Measurements from ENCODE around the gene GRM5.
"Not testable (repeated sequence)": the region's sequence is repeated elsewhere in the genome, so short reads cannot be mapped to it uniquely, and the experiment has no call there.

The GRM5 gene

GRCh38 chr11:88508759-88509581 lies 556.8 kb downstream of the GRM5 start:
- DNase-seq (ENCODE audit: low spot score) (no peak), FAIRE-seq (no peak)

GRCh38 chr11:88508418-88508758 lies 557.4 kb downstream of the GRM5 start:
- FAIRE-seq (no peak), DNase-seq (ENCODE audit: low spot score) (no peak)

- DNase-seq (ENCODE audit: low spot score), result no peak
- no peak for FAIRE-seq
Measured at GRCh38 chr11:88507771-88508417, 557.9 kb downstream of the GRM5 start.

- DNase-seq (ENCODE audit: low spot score) (no peak), FAIRE-seq (no peak)
Measured at GRCh38 chr11:88501541-88501940, 564.2 kb downstream of the GRM5 start.

GRCh38 chr11:88495836-88496235 lies 569.9 kb downstream of the GRM5 start:
- no peak for DNase-seq (ENCODE audit: low spot score)
- FAIRE-seq, result no peak

GRCh38 chr11:88494848-88495247 lies 570.9 kb downstream of the GRM5 start:
- no peak for DNase-seq (ENCODE audit: low spot score)
- FAIRE-seq, result no peak

GRCh38 chr11:88491674-88492073 lies 574.1 kb downstream of the GRM5 start:
- DNase-seq (ENCODE audit: low spot score) (no peak), FAIRE-seq (no peak)

GRCh38 chr11:88489030-88489429 lies 576.8 kb downstream of the GRM5 start:
- DNase-seq (ENCODE audit: low spot score) (no peak), FAIRE-seq (no peak)

GRCh38 chr11:88487646-88488045 lies 578.1 kb downstream of the GRM5 start:
- no peak for FAIRE-seq
- DNase-seq (ENCODE audit: low spot score), result no peak

GRCh38 chr11:88484873-88485621 lies 580.7 kb downstream of the GRM5 start:
- DNase-seq (ENCODE audit: low spot score), result peak; percentile 46
- no peak for FAIRE-seq

- DNase-seq (ENCODE audit: low spot score) (no peak), FAIRE-seq (no peak)
Measured at GRCh38 chr11:88482871-88483301, 582.9 kb downstream of the GRM5 start.

GRCh38 chr11:88480223-88480622 lies 585.6 kb downstream of the GRM5 start:
- FAIRE-seq, result peak; percentile 82
- peak; percentile 60 for DNase-seq (ENCODE audit: low spot score)

GRCh38 chr11:88478136-88478815 lies 587.5 kb downstream of the GRM5 start:
- no peak for FAIRE-seq

GRCh38 chr11:88475991-88476418 lies 589.8 kb downstream of the GRM5 start:
- DNase-seq (ENCODE audit: low spot score) (no peak), FAIRE-seq (no peak)

More at GRCh38 chr11:88478136-88478815, 587.5 kb downstream of the GRM5 start:
- DNase-seq (ENCODE audit: low spot score), result no peak

- FAIRE-seq (no peak), DNase-seq (ENCODE audit: low spot score) (no peak)
Measured at GRCh38 chr11:88474655-88475054, 591.1 kb downstream of the GRM5 start.

- FAIRE-seq, result no peak
- DNase-seq (ENCODE audit: low spot score), result no peak
Measured at GRCh38 chr11:88469561-88470225, 596.1 kb downstream of the GRM5 start.

GRCh38 chr11:88464528-88464927 lies 601.3 kb downstream of the GRM5 start:
- DNase-seq (ENCODE audit: low spot score) (no peak), FAIRE-seq (no peak)

- not testable (repeated sequence) for FAIRE-seq; DNase-seq (ENCODE audit: low spot score)
Measured at GRCh38 chr11:88463301-88463700, 602.5 kb downstream of the GRM5 start.

- DNase-seq (ENCODE audit: low spot score); FAIRE-seq: not testable (repeated sequence)
Measured at GRCh38 chr11:88458047-88458446, 607.7 kb downstream of the GRM5 start.

GRCh38 chr11:88455974-88456373 lies 609.8 kb downstream of the GRM5 start:
- FAIRE-seq (no peak), DNase-seq (ENCODE audit: low spot score) (no peak)

- DNase-seq (ENCODE audit: low spot score) (no peak), FAIRE-seq (no peak)
Measured at GRCh38 chr11:88454881-88455280, 610.9 kb downstream of the GRM5 start.
